ENCODE results near the gene MEGF11.

GRCh38 chr15:66228807-66229735, 24.5 kb downstream of the MEGF11 start:
- TF ChIP-seq, protein P1, sequence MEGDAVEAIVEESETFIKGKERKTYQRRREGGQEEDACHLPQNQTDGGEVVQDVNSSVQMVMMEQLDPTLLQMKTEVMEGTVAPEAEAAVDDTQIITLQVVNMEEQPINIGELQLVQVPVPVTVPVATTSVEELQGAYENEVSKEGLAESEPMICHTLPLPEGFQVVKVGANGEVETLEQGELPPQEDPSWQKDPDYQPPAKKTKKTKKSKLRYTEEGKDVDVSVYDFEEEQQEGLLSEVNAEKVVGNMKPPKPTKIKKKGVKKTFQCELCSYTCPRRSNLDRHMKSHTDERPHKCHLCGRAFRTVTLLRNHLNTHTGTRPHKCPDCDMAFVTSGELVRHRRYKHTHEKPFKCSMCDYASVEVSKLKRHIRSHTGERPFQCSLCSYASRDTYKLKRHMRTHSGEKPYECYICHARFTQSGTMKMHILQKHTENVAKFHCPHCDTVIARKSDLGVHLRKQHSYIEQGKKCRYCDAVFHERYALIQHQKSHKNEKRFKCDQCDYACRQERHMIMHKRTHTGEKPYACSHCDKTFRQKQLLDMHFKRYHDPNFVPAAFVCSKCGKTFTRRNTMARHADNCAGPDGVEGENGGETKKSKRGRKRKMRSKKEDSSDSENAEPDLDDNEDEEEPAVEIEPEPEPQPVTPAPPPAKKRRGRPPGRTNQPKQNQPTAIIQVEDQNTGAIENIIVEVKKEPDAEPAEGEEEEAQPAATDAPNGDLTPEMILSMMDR (IDR thresholded peaks at IDR 0.05): no peak
- no peak for TF ChIP-seq POLR2AphosphoS5 (IDR thresholded peaks at IDR 0.05; ENCODE audit: insufficient read depth in 1 of 2, low read depth in 1 of 2)
